H1 (cell line): ENCODE data around the gene MMP25. TPM values are rescaled to one million over a fixed set of nuclear protein-coding genes. Genes with fewer than 3 reads are reported as not detected.

ENCODE experiments used
- CTCF ChIA-PET: fragments of 300-600 bp; sonication (Branson Sonifier 250); formaldehyde crosslinking; loops from one replicate; lab custom pipeline; 2021; ENCODE audit not compliant: partially characterized antibody; lab: Charles Lee
- POLR2A ChIA-PET: fragments of 300-600 bp; sonication (Branson Sonifier 250); formaldehyde crosslinking; loops from one replicate; lab custom pipeline; 2021; ENCODE audit warnings: inconsistent platforms; ENCODE audit not compliant: partially characterized antibody; lab: Charles Lee
- DNase-seq, 2 experiments: peaks; one replicate each; pipeline versions ENCODE4 v3.0.0 to v3.0.0-alpha.2; 2010 to 2022; ENCODE audit warnings: low spot score in 2 of 2, low read depth in 1 of 2, mixed read lengths in 1 of 2
- FAIRE-seq: peaks from 2 replicates; lab custom pipeline; 2011; peaks lifted over from hg19 to GRCh38; lab: Jason Lieb, UNC
- H2AFZ ChIP-seq: 2 replicates; pipeline ENCODE4 v1.8.1; 2012; ENCODE audit warnings: low read length, inconsistent platforms
- H2AK5ac ChIP-seq: 2 replicates; pipeline ENCODE4 v1.6.1; 2013; ENCODE audit warnings: low read depth, low read length
- H2BK120ac ChIP-seq: replicated peaks from 2 replicates; pipeline ENCODE3; 2013; ENCODE audit warnings: low read depth, low read length, inconsistent platforms
- H2BK12ac ChIP-seq: 2 replicates; pipeline ENCODE4 v1.6.1; 2013; ENCODE audit warnings: low read depth, low read length
- H2BK15ac ChIP-seq: 2 replicates; pipeline ENCODE4 v1.6.1; 2013; ENCODE audit warnings: low read length
- H2BK20ac ChIP-seq: 2 replicates; pipeline ENCODE4 v1.6.1; 2013; ENCODE audit warnings: low read length
- H2BK5ac ChIP-seq: 2 replicates; pipeline ENCODE4 v1.6.1; 2013; ENCODE audit warnings: low read depth, low read length
- H3K14ac ChIP-seq: 2 replicates; pipeline ENCODE4 v1.6.1; 2013; ENCODE audit warnings: inconsistent platforms; ENCODE audit not compliant: insufficient read length
- H3K18ac ChIP-seq: 2 replicates; pipeline ENCODE4 v1.6.1; 2013; ENCODE audit warnings: low read length; ENCODE audit errors: extremely low read depth
- H3K23ac ChIP-seq: 2 replicates; pipeline ENCODE4 v1.6.1; 2013; ENCODE audit warnings: inconsistent platforms; ENCODE audit not compliant: insufficient read length
- H3K23me2 ChIP-seq: 2 replicates; pipeline ENCODE4 v1.6.1; 2013; ENCODE audit warnings: low read depth, low read length
- H3K27ac ChIP-seq: 2 replicates; pipeline ENCODE4 v1.6.1; 2011; ENCODE audit warnings: low read depth, low read length, inconsistent platforms
- H3K27me3 ChIP-seq, 4 experiments: replicated peaks in 1 of 4; 1 replicate in 1 of 4; 2 replicates in 3 of 4; pipeline versions ENCODE4 v1.6.1 to v1.8.1; 2011 to 2013; ENCODE audit warnings: low read length in 3 of 4, mild to moderate bottlenecking in 3 of 4, inconsistent platforms in 2 of 4, mixed read lengths in 2 of 4, moderate library complexity in 1 of 4; ENCODE audit not compliant: control insufficient read depth in 3 of 4, insufficient read depth in 3 of 4; ENCODE audit errors: extremely low read depth in 1 of 4
- H3K36me3 ChIP-seq, 4 experiments: 2 replicates each; pipeline versions ENCODE4 v1.6.1 to v1.8.1; 2011 to 2013; ENCODE audit warnings: mild to moderate bottlenecking in 4 of 4, low read length in 3 of 4, moderate library complexity in 2 of 4, control low read depth in 1 of 4, inconsistent platforms in 1 of 4; ENCODE audit not compliant: insufficient read depth in 4 of 4, control insufficient read depth in 2 of 4
- H3K4ac ChIP-seq: replicated peaks from 2 replicates; pipeline ENCODE3; 2013; ENCODE audit warnings: low read length, low read depth, mixed read lengths, inconsistent platforms; ENCODE audit not compliant: insufficient read length
- H3K4me1 ChIP-seq, 4 experiments: replicated peaks in 1 of 4; 1 replicate in 1 of 4; 2 replicates in 3 of 4; pipeline versions ENCODE4 v1.6.1 to v1.8.1; 2011 to 2013; ENCODE audit warnings: low read length in 3 of 4, inconsistent platforms in 2 of 4, mixed read lengths in 1 of 4; ENCODE audit not compliant: insufficient read depth in 4 of 4, control insufficient read depth in 3 of 4
- H3K4me2 ChIP-seq, 2 experiments: 2 replicates each; pipeline versions ENCODE4 v1.6.1 to v1.8.1; 2011 to 2013; ENCODE audit warnings: low read depth in 2 of 2, low read length in 2 of 2, control low read depth in 1 of 2, inconsistent platforms in 1 of 2, mild to moderate bottlenecking in 1 of 2; ENCODE audit not compliant: insufficient read depth in 1 of 2
- H3K4me3 ChIP-seq, 4 experiments: fragments of 200-600, 300-600 bp in 1 of 4; sonication (generic), shearing (Covaris generic), sonication (Bioruptor Twin) in 1 of 4; 2 replicates each; pipeline versions ENCODE4 v1.5.1 to v1.8.1; 2011 to 2016; ENCODE audit warnings: low read length in 4 of 4, low read depth in 3 of 4, control low read depth in 2 of 4, inconsistent platforms in 2 of 4, mild to moderate bottlenecking in 2 of 4, mixed read lengths in 1 of 4, moderate library complexity in 1 of 4; ENCODE audit not compliant: insufficient read depth in 2 of 4; ENCODE audit errors: extremely low read depth in 1 of 4
- H3K56ac ChIP-seq: replicated peaks from 2 replicates; pipeline ENCODE3; 2013; ENCODE audit warnings: low read depth, mild to moderate bottlenecking, mixed read lengths, low read length, inconsistent platforms; ENCODE audit not compliant: insufficient read length
- H3K79me1 ChIP-seq: 2 replicates; pipeline ENCODE4 v1.6.1; 2013; ENCODE audit warnings: low read depth, low read length, control low read depth
- H3K79me2 ChIP-seq, 2 experiments: 2 replicates each; pipeline versions ENCODE4 v1.6.1 to v1.8.1; 2012 to 2013; ENCODE audit warnings: low read length in 2 of 2, mild to moderate bottlenecking in 2 of 2, inconsistent platforms in 1 of 2; ENCODE audit not compliant: insufficient read depth in 2 of 2, control insufficient read depth in 1 of 2
- H3K9ac ChIP-seq, 4 experiments: replicated peaks in 1 of 4; 1 replicate in 1 of 4; 2 replicates in 3 of 4; pipeline versions ENCODE4 v1.6.1 to v1.8.1; 2011 to 2013; ENCODE audit warnings: low read depth in 3 of 4, low read length in 3 of 4, control low read depth in 2 of 4, mild to moderate bottlenecking in 2 of 4, moderate library complexity in 2 of 4, inconsistent platforms in 1 of 4; ENCODE audit errors: extremely low read depth in 1 of 4
- H3K9me3 ChIP-seq, 2 experiments: 2 replicates each; pipeline versions ENCODE4 v1.6.1 to v1.8.1; 2012 to 2013; ENCODE audit warnings: mild to moderate bottlenecking in 2 of 2, moderate library complexity in 2 of 2, control low read depth in 1 of 2, inconsistent platforms in 1 of 2, low read depth in 1 of 2, low read length in 1 of 2, mixed read lengths in 1 of 2; ENCODE audit not compliant: insufficient read depth in 2 of 2
- H4K20me1 ChIP-seq, 2 experiments: replicated peaks in 1 of 2; 2 replicates each; pipeline versions ENCODE3 to v1.8.1; 2011 to 2013; ENCODE audit warnings: inconsistent platforms in 2 of 2, low read length in 2 of 2, mild to moderate bottlenecking in 1 of 2; ENCODE audit not compliant: insufficient read depth in 2 of 2, control insufficient read depth in 1 of 2
- H4K5ac ChIP-seq: 2 replicates; pipeline ENCODE4 v1.6.1; 2013; ENCODE audit warnings: low read length, low read depth, mixed read lengths, inconsistent platforms; ENCODE audit not compliant: insufficient read length
- H4K8ac ChIP-seq: 2 replicates; pipeline ENCODE4 v1.8.0; 2013; ENCODE audit warnings: mild to moderate bottlenecking, moderate library complexity, low read length, inconsistent platforms; ENCODE audit not compliant: insufficient read depth; ENCODE audit errors: extremely low read depth
- H4K91ac ChIP-seq: replicated peaks from 2 replicates; pipeline ENCODE3; 2013; ENCODE audit warnings: low read length, mixed read lengths, inconsistent platforms; ENCODE audit not compliant: insufficient read length
- HDAC2 ChIP-seq, 2 experiments: fragments of 300-600 bp in 1 of 2; sonication (generic) in 1 of 2; IDR thresholded peaks; 2 replicates each; pipeline ENCODE4 v1.6.1; 2011 to 2012; ENCODE audit warnings: low read depth in 2 of 2, low read length in 2 of 2, mild to moderate bottlenecking in 2 of 2, moderate library complexity in 2 of 2, borderline replicate concordance in 1 of 2, inconsistent platforms in 1 of 2
- POLR2A ChIP-seq, 2 experiments: IDR thresholded peaks; 1 replicate in 1 of 2; 2 replicates in 1 of 2; pipeline ENCODE4 v1.6.1; 2011; ENCODE audit warnings: low read depth in 2 of 2, low read length in 2 of 2, mild to moderate bottlenecking in 2 of 2; ENCODE audit errors: control extremely low read depth in 1 of 2
- POLR2AphosphoS5 ChIP-seq: IDR thresholded peaks from 2 replicates; pipeline ENCODE4 v1.6.1; 2011; ENCODE audit warnings: low read depth, low read length
- SIRT6 ChIP-seq: IDR thresholded peaks from one replicate; pipeline ENCODE4 v1.7.1; 2012; ENCODE audit warnings: low read length, inconsistent platforms
- SUZ12 ChIP-seq: fragments of 200-600 bp; sonication (generic); IDR thresholded peaks from 2 replicates; pipeline ENCODE4 v1.6.1; 2012; ENCODE audit warnings: mild to moderate bottlenecking, inconsistent platforms, low read length, moderate library complexity, mixed read lengths
- TCF12 ChIP-seq: IDR thresholded peaks from 2 replicates; pipeline ENCODE4 v1.6.1; 2011; ENCODE audit warnings: low read depth, mild to moderate bottlenecking, low read length
- WGBS, 2 experiments: shearing (Covaris generic) in 1 of 2; methylation state at CpG; one replicate each; pipeline versions ENCODE4 v1.1.6 to v1.1.7; 2013 to 2015; ENCODE audit warnings: low lambda C conversion rate in 2 of 2, mixed read lengths in 2 of 2, inconsistent platforms in 1 of 2, low coverage in 1 of 2, missing lambda C conversion rate in 1 of 2; ENCODE audit not compliant: insufficient replicate concordance in 2 of 2, insufficient coverage in 1 of 2, insufficient read length in 1 of 2; ENCODE audit errors: extremely low coverage in 1 of 2, missing lambda C conversion rate in 1 of 2; 5-methylcytosine and 5-hydroxymethylcytosine counted together
- polyA plus RNA-seq, 7 experiments: library from polyadenylated mRNA; depleted of rRNA in 3 of 7; stranded (reverse) in 5 of 7; unstranded in 2 of 7; fragments of >200 nt in 5 of 7; fragments of 200-250 nt in 2 of 7; gene quantifications; 1 replicate in 5 of 7; 2 replicates in 1 of 7; 4 replicates in 1 of 7; pipeline versions ENCODE4 v1.2.1 to v1.2.3, GENCODE V29; 2011 to 2013; ENCODE audit warnings: missing spikeins in 2 of 7, mixed read lengths in 2 of 7
- total RNA-seq: library from RNA; stranded (reverse); fragmentation: NEBNext Ultra II Directional; extraction: Animal tissue kit (Norgen Biotek cat#: 25700); gene quantifications from 2 replicates; pipeline ENCODE4 v1.2.1, GENCODE V29; 2021
- TF ChIP-seq, protein P1 (sequence below): IDR thresholded peaks from 2 replicates; pipeline ENCODE4 v1.6.1; 2012; ENCODE audit warnings: low read length, inconsistent platforms
- TF ChIP-seq, protein P2 (sequence below): IDR thresholded peaks from 2 replicates; pipeline ENCODE4 v1.6.1; 2011; ENCODE audit warnings: low read length, improper control_type of control experiment

Gene MMP25
- total and polyA plus RNA-seq, 2 of the 8 experiments (the other 6 are each of a cell fraction or from before 2014, with no cell fraction given): 7.7 to 26.7 TPM

DNA sequence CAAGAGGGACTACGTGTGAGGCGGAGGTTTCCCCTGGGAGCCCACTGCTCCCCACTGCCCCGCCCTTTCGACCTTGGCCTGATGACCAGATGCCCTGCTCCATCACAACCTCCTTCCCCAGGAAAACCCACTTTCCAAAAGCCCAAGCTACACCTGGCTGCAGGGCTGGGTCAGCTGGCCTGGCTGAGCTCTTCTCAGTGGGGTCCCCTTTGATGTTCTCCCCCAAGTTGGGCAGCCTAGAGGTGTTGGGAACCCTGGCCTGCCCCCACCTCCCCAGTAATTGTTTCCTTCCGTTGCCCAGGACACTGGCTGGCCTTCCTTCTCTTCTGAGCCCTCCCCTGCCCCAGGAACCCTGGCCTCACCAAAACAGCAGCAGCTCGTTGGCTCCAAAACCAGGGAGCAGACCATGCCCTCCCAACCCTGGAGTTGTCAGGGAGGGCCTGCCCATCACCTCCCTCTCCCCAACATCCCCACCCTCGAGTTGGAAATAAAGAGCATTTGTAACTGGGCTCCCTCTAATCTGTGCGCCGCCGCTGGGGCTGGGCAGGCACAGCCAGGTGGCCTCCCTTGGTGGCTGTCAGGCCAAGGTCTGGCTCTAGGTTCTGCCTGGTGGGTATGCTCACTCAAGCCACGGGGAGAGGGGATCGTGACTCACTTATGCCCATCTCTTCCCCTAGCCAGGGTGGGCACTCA lies 32.2 kb upstream of the MMP25 start:
- H3K14ac ChIP-seq: no peak overlapping the region
- H3K23ac ChIP-seq: no peak overlapping the region
- no peak overlapping the region for H2BK120ac ChIP-seq
- DNase-seq (no peak), FAIRE-seq (no peak)
- peak overlapping the region; percentile 80; a peak in 2 of 4 replicates for H3K4me2 ChIP-seq
- peaks cover 6 to 20% (median 12%) of the 10 kb centered on the region in 4 experiments; a peak in 7 of 8 replicates for H3K36me3 ChIP-seq
- no peak overlapping the region; the same call in 1 of the 2 replicates for H3K18ac ChIP-seq
- no peak overlapping the region for H2BK5ac ChIP-seq
- H4K91ac ChIP-seq: no peak overlapping the region
- 74% methylated on average over 12 of the region's 12 CpGs; no CpG with 5 or more reads in 1 of the 2 experiments for WGBS, 2 experiments
- H3K4me1 ChIP-seq: peaks cover 14 to 54% (median 46%) of the 10 kb centered on the region in 4 experiments
- ChIA-PET CTCF (interaction anchor here (0.5 to 11.3 kb wide), 8 partner anchors 9 to 217 kb away, joined by 3 to 213 read pairs (median 4); partner anchors contain the start of genes HCFC1R1 and THOC6), POLR2A (interaction anchor here (0.7 to 35.7 kb wide), 16 partner anchors 3 to 116 kb away, joined by 3 to 1808 read pairs (median 4); partner anchors contain the start of genes BICDL2, CLDN6, CLDN9 and HCFC1R1)
- peak overlapping the region in 1 of 4 experiments; percentile 33; a peak in 1 of 8 replicates for H3K4me3 ChIP-seq
- peaks cover 11 to 28% of the 10 kb centered on the region in 2 experiments for H3K79me2 ChIP-seq
- H3K9ac ChIP-seq: no peak overlapping the region; a peak in 1 of 7 replicates
- no peak overlapping the region for H2BK12ac ChIP-seq
- H4K5ac ChIP-seq: no peak overlapping the region
- H2BK15ac ChIP-seq: no peak overlapping the region
- no peak overlapping the region for H3K27ac ChIP-seq
- H2BK20ac ChIP-seq: no peak overlapping the region
- no peak overlapping the region for H3K56ac ChIP-seq
- H3K9me3 ChIP-seq: no peaks in the 10 kb centered on the region
- H3K79me1 ChIP-seq: peaks cover 11% of the 10 kb centered on the region; the same call in 1 of the 2 replicates
- H3K27me3 ChIP-seq: no peaks in the 10 kb centered on the region; a peak in 1 of 7 replicates
- no peak overlapping the region for H2AK5ac ChIP-seq
- H4K8ac ChIP-seq: peak overlapping the region; percentile 3
- H4K20me1 ChIP-seq: peaks cover 16 to 32% of the 10 kb centered on the region in 2 experiments
- TF ChIP-seq SIRT6 (no peak), POLR2A (IDR thresholded peaks at IDR 0.05; ENCODE audit: control extremely low read depth in 1 of 2, low read depth in 2 of 2, low read length in 2 of 2) (peak; percentile 3 to 70), POLR2AphosphoS5 (peak; percentile 72; the same call in 1 of the 2 replicates), HDAC2 (IDR thresholded peaks at IDR 0.05; ENCODE audit: borderline replicate concordance in 1 of 2, low read depth in 2 of 2, low read length in 2 of 2) (no peak), TCF12 (no peak), SUZ12 (no peak)
- TF ChIP-seq, protein P1, sequence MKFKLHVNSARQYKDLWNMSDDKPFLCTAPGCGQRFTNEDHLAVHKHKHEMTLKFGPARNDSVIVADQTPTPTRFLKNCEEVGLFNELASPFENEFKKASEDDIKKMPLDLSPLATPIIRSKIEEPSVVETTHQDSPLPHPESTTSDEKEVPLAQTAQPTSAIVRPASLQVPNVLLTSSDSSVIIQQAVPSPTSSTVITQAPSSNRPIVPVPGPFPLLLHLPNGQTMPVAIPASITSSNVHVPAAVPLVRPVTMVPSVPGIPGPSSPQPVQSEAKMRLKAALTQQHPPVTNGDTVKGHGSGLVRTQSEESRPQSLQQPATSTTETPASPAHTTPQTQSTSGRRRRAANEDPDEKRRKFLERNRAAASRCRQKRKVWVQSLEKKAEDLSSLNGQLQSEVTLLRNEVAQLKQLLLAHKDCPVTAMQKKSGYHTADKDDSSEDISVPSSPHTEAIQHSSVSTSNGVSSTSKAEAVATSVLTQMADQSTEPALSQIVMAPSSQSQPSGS: peak; percentile 73; the same call in 1 of the 2 replicates
- TF ChIP-seq, protein P2, sequence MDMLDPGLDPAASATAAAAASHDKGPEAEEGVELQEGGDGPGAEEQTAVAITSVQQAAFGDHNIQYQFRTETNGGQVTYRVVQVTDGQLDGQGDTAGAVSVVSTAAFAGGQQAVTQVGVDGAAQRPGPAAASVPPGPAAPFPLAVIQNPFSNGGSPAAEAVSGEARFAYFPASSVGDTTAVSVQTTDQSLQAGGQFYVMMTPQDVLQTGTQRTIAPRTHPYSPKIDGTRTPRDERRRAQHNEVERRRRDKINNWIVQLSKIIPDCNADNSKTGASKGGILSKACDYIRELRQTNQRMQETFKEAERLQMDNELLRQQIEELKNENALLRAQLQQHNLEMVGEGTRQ: peak; percentile 30; the same call in 1 of the 2 replicates
- H3K23me2 ChIP-seq: peaks cover 23% of the 10 kb centered on the region
- H2AFZ ChIP-seq: no peak overlapping the region
- H3K4ac ChIP-seq: no peak overlapping the region
